Subcutaneous abdominal adipose tissue (tissue), 5 donors: Measurements from ENCODE around the gene ADGB.

Experiments used
- H3K27ac ChIP-seq: one replicate; pipeline ENCODE4 v1.7.0; 2013; ENCODE audit warnings: low read depth, mild to moderate bottlenecking, inconsistent platforms, low read length, moderate library complexity
- H3K27me3 ChIP-seq, 5 donors: one replicate each; pipeline ENCODE4 v1.7.0; 2013; ENCODE audit warnings: low read length in 5 of 5, inconsistent platforms in 1 of 5; ENCODE audit not compliant: control insufficient read depth in 5 of 5, insufficient read depth in 4 of 5
- H3K36me3 ChIP-seq, 5 donors: one replicate each; pipeline ENCODE4 v1.7.0; 2013; ENCODE audit warnings: low read length in 5 of 5; ENCODE audit not compliant: control insufficient read depth in 5 of 5, insufficient read depth in 5 of 5
- H3K4me1 ChIP-seq, 5 donors: one replicate each; pipeline ENCODE4 v1.7.0; 2013; ENCODE audit warnings: low read length in 5 of 5, mild to moderate bottlenecking in 3 of 5, moderate library complexity in 1 of 5; ENCODE audit not compliant: control insufficient read depth in 5 of 5, insufficient read depth in 5 of 5
- H3K4me3 ChIP-seq, 5 donors: one replicate each; pipeline ENCODE4 v1.7.0; 2013; ENCODE audit warnings: low read length in 5 of 5, low read depth in 1 of 5
- H3K9ac ChIP-seq, 5 donors: one replicate each; pipeline ENCODE4 v1.7.0; 2013; ENCODE audit warnings: low read length in 5 of 5, mild to moderate bottlenecking in 4 of 5, moderate library complexity in 3 of 5
- H3K9me3 ChIP-seq, 5 donors: one replicate each; pipeline ENCODE4 v1.7.0; 2013; ENCODE audit warnings: low read length in 5 of 5; ENCODE audit not compliant: control insufficient read depth in 5 of 5
- donor health status: healthy.
- donor health status: healthy.
- donor health status: healthy.
- donor health status: healthy.
- donor health status: healthy.

The ADGB gene

GRCh38 chr6:146582857-146583256 lies 15.9 kb upstream of the ADGB start:
- Histone ChIP-seq H3K36me3 (no peaks in the 10 kb centered on the region), H3K4me3 (no peak overlapping the region), H3K9ac (no peak overlapping the region), H3K4me1 (peaks cover 0 to 4% (median 0%) of the 10 kb centered on the region in 5 donors), H3K27ac (no peak overlapping the region), H3K9me3 (peaks cover 0 to 7% (median 2%) of the 10 kb centered on the region in 5 donors), H3K27me3 (no peaks in the 10 kb centered on the region)

DNA sequence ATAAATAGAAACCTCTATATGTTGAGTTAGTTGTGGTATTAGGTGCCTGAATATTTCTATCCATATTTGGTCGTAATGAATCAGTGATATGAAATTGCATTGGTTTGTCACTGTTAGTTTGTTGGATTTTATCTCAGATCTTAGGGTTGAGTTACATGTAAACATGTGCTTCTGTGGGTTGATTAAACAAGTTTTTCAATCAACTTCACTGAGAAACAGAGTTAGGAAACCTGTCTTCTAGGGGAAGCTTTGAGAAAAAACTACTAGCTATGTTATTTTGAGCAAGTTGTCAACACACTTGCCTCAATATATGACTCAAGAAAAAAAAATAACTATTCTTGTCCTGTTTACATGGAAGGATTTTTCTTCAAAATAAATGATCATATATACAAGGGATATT lies 14.8 kb upstream of the ADGB start:
- Histone ChIP-seq H3K27ac (no peak overlapping the region), H3K36me3 (no peaks in the 10 kb centered on the region), H3K9me3 (peaks cover 0 to 7% (median 2%) of the 10 kb centered on the region in 5 donors), H3K27me3 (no peaks in the 10 kb centered on the region), H3K9ac (no peak overlapping the region), H3K4me3 (no peak overlapping the region), H3K4me1 (peaks cover 0 to 4% (median 0%) of the 10 kb centered on the region in 5 donors)

DNA sequence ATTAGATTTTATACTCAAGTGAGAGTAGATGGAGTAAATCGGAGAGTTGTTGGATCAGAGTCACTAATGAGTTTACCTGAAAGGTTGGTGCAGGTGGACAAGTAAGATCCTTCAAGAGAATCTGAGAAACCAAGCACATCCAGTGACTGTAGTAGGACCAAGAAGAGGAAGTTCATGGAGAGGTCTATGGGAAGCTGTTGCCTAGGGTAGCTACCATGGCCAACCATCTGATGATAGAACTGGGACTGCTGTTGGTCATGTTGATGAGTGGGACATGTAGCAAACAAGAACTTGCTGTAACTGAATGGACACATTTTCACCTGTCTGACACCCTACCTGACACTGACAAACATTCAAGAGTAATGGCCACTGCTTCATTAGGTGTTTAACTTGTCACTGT lies 11.3 kb upstream of the ADGB start:
- Histone ChIP-seq H3K4me3 (no peak overlapping the region), H3K4me1 (peaks cover 0 to 4% (median 0%) of the 10 kb centered on the region in 5 donors), H3K9me3 (peaks cover 0 to 7% (median 2%) of the 10 kb centered on the region in 5 donors), H3K36me3 (no peaks in the 10 kb centered on the region), H3K9ac (no peak overlapping the region), H3K27ac (no peak overlapping the region), H3K27me3 (no peaks in the 10 kb centered on the region)

- Histone ChIP-seq H3K9me3 (no peaks in the 10 kb centered on the region), H3K36me3 (no peaks in the 10 kb centered on the region), H3K27ac (no peak overlapping the region), H3K9ac (no peak overlapping the region), H3K4me1 (peaks cover 0 to 3% (median 0%) of the 10 kb centered on the region in 5 donors), H3K27me3 (no peaks in the 10 kb centered on the region), H3K4me3 (no peak overlapping the region)
These were observed 8.3 kb upstream of the ADGB start for GRCh38 chr6:146590492-146590891.

GRCh38 chr6:146592451-146592850 lies 6.3 kb upstream of the ADGB start:
- Histone ChIP-seq H3K27me3 (no peaks in the 10 kb centered on the region), H3K4me3 (no peak overlapping the region), H3K36me3 (no peaks in the 10 kb centered on the region), H3K9me3 (no peaks in the 10 kb centered on the region), H3K9ac (no peak overlapping the region), H3K4me1 (peaks cover 0 to 5% (median 0%) of the 10 kb centered on the region in 5 donors), H3K27ac (no peak overlapping the region)

GRCh38 chr6:146593986-146594385 lies 4.8 kb upstream of the ADGB start:
- H3K4me3 ChIP-seq = no peak overlapping the region
- no peak overlapping the region for H3K27ac ChIP-seq
- no peaks in the 10 kb centered on the region for H3K27me3 ChIP-seq
- H3K36me3 ChIP-seq = no peaks in the 10 kb centered on the region
- peaks cover 0 to 11% (median 9%) of the 10 kb centered on the region in 5 donors for H3K4me1 ChIP-seq
- H3K9ac ChIP-seq = no peak overlapping the region
- H3K9me3 ChIP-seq = no peaks in the 10 kb centered on the region

DNA sequence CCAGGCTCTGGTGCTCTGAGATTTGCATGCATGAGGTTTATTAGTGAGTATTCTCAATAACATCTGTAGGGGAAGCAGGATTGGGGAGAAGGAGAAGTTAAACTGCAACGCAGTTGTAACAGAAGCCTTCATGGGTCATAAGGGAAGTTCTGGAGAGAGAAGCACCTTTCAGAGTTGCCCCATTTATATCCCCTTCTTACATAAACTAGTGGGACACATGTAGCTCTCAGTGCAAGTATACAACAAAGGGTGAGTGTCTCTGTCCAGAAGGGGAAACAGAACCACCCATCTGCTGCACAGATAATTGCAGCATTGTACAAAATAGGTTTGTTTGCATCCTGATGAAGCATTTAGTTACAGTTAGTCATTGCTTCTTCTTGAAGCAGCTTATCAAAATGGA lies 4.3 kb upstream of the ADGB start:
- no peaks in the 10 kb centered on the region for H3K9me3 ChIP-seq
- no peaks in the 10 kb centered on the region for H3K36me3 ChIP-seq
- H3K27ac ChIP-seq = no peak overlapping the region
- H3K27me3 ChIP-seq = no peaks in the 10 kb centered on the region
- H3K9ac ChIP-seq = no peak overlapping the region
- H3K4me3 ChIP-seq = no peak overlapping the region
- peaks cover 0 to 14% (median 12%) of the 10 kb centered on the region in 5 donors for H3K4me1 ChIP-seq

DNA sequence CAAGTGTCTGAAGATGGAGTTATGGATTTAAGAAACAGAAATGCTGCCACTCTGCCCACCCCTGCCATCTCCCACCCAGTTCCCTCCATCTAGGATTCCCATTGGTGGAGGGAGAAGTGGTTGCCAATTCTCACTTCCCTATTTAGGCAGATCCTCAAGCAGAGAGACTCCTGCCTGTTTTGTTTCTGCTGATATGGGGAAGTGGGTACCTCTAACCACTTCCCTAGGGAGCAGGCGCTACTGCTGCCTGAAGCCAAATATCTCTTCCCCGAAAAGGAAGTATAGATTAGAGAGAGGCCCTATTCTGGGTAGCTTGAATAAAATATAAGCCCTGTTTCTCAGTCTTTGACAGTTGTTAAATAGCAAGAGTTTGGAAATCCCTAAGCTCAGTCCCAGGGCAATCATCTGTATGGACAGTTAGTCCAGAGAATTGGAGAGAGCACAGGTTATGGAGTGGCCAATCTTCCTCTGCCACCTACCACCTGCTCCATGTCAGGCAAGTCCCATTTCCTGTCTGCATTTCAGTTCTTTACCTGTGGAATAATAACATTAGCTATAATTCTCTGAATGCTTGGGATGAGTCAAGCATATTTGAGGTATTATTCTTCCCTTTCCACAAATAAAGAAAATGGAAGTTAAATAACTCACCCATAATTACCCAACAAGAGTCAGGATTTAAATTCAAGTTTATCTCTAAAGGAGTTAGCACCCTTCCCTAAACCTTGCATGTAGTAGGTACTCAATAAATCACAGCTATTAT lies 2.6 kb upstream of the ADGB start:
- H3K4me1 ChIP-seq = peaks cover 0 to 14% (median 12%) of the 10 kb centered on the region in 5 donors
- H3K36me3 ChIP-seq = no peaks in the 10 kb centered on the region
- no peak overlapping the region for H3K27ac ChIP-seq
- no peaks in the 10 kb centered on the region for H3K9me3 ChIP-seq
- H3K9ac ChIP-seq = no peak overlapping the region
- no peaks in the 10 kb centered on the region for H3K27me3 ChIP-seq
- H3K4me3 ChIP-seq = no peak overlapping the region

GRCh38 chr6:146601352-146601751 lies 2.6 kb downstream of the ADGB start:
- peaks cover 0 to 14% (median 11%) of the 10 kb centered on the region in 5 donors for H3K4me1 ChIP-seq
- H3K27me3 ChIP-seq = no peaks in the 10 kb centered on the region
- H3K4me3 ChIP-seq = no peak overlapping the region
- H3K9me3 ChIP-seq = no peaks in the 10 kb centered on the region
- no peak overlapping the region for H3K27ac ChIP-seq
- H3K36me3 ChIP-seq = no peaks in the 10 kb centered on the region
- H3K9ac ChIP-seq = no peak overlapping the region

DNA sequence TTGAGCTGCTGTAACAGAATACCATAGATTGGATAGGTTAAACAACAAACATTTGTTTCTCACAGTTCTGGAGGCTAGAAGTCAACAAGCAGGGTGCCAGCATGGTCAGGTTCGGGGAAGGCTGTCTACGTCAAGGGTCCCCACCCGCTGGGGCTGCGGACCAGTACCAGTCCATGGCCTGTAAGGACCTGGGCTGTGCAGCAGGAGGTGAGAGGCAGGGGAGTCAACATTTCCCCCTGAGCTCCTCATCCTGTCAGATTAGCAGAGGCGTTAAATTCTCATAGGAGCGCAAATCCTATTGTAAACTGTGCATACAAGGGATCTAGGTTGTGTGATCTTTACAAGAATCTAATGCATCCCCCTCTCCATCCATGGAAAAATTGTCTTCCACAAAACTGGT lies 3.8 kb downstream of the ADGB start:
- Histone ChIP-seq H3K4me3 (no peak overlapping the region), H3K27ac (no peak overlapping the region), H3K36me3 (no peaks in the 10 kb centered on the region), H3K27me3 (no peaks in the 10 kb centered on the region), H3K9me3 (peaks cover 0 to 6% (median 0%) of the 10 kb centered on the region in 5 donors), H3K9ac (no peak overlapping the region), H3K4me1 (peaks cover 0 to 12% (median 9%) of the 10 kb centered on the region in 5 donors)
